ENCODE measurements around the gene CNN1. TPM values are rescaled to one million over a fixed set of nuclear protein-coding genes. Genes with fewer than 3 reads are reported as not detected.

Gene CNN1
- total and polyA plus RNA-seq, 9 of the 15 experiments (the other 6 are each of a cell fraction or from before 2014, with no cell fraction given), result 0.23 to 10.6 (median 5.2) TPM

GRCh38 chr19:11554160-11554559, 15.5 kb downstream of the CNN1 start:
- ChIA-PET POLR2A (no interaction called here), CTCF (ENCODE audit: low intra/inter-chr PET ratio) (no interaction called here)
- in situ Hi-C loops (cut with MboI) (no loop called here), intact Hi-C loops (cut with micrococcal nuclease) (no loop called here)
- 95% methylated on average over 12 of the region's 12 CpGs for WGBS (ENCODE audit: insufficient coverage, low coverage, missing lambda C conversion rate)
- Histone ChIP-seq H3K4me2 (ENCODE audit: insufficient read depth, low read length) (no peak overlapping the region), H2AFZ (ENCODE audit: low read depth, low read length) (no peak overlapping the region), H3K27ac (ENCODE audit: extremely low read depth, low read depth, low read length) (no peak overlapping the region), H3K27me3 (ENCODE audit: control insufficient read depth in 2 of 2, insufficient read depth in 2 of 2, low read length in 2 of 2) (no peaks in the 10 kb centered on the region), H3K4me3 (no peak overlapping the region), H3K9me1 (ENCODE audit: control insufficient read depth, insufficient read depth, low read length) (peaks cover 7% of the 10 kb centered on the region), H4K20me1 (replicated peaks; ENCODE audit: control insufficient read depth, insufficient read depth, low read length) (peaks cover 13% of the 10 kb centered on the region; the same call in 1 of the 2 replicates), H3K9ac (ENCODE audit: insufficient read depth in 1 of 2, low read depth in 2 of 2, low read length in 2 of 2) (no peak overlapping the region), H3K9me3 (replicated peaks; ENCODE audit: control insufficient read depth, insufficient read depth, low read depth, low read length) (no peaks in the 10 kb centered on the region), H3K36me3 (ENCODE audit: control insufficient read depth, insufficient read depth, low read length) (peaks cover 50% of the 10 kb centered on the region; the same call in 2 of the 3 replicates), H3K79me2 (ENCODE audit: control insufficient read depth, insufficient read depth, low read length) (peaks cover 39% of the 10 kb centered on the region), H3K4me1 (replicated peaks in 1 of 2; ENCODE audit: control insufficient read depth in 2 of 2, insufficient read depth in 2 of 2, low read length in 2 of 2) (peaks cover 10 to 42% of the 10 kb centered on the region in 2 experiments; a peak in 4 of 5 replicates)
- TF ChIP-seq KLF13 (tag; IDR thresholded peaks at IDR 0.05; ENCODE audit: borderline replicate concordance, low read depth) (no peak), FOS (IDR thresholded peaks at IDR 0.05; ENCODE audit: extremely low read depth, insufficient read length) (no peak), ZNF316 (IDR thresholded peaks at IDR 0.05) (no peak)
- no peak for DNase-seq (ENCODE audit: extremely low read depth in 1 of 4, low spot score in 3 of 4)
- ATAC-seq, result no peak
- FAIRE-seq, result no peak
- no TSS peak for BruUV-seq (replicated peaks)

GRCh38 chr19:11555246-11555645, 16.6 kb downstream of the CNN1 start:
- no peak for TF ChIP-seq ZNF197 (CRISPR knock-in tag; IDR thresholded peaks at IDR 0.05; ENCODE audit: low read depth)
- no peak for TF ChIP-seq NFYB (IDR thresholded peaks at IDR 0.05; ENCODE audit: extremely low read depth, insufficient read length)
- TF ChIP-seq ZNF764 (CRISPR knock-in tag; IDR thresholded peaks at IDR 0.05; ENCODE audit: low read depth), result no peak
- TF ChIP-seq ZZZ3 (IDR thresholded peaks at IDR 0.05), result no peak
- TF ChIP-seq HNRNPL (IDR thresholded peaks at IDR 0.05; ENCODE audit: low read depth, low read length), result no peak
- TF ChIP-seq MCM5 (IDR thresholded peaks at IDR 0.05; ENCODE audit: low read depth), result no peak
- no peak for TF ChIP-seq ZNF449 (CRISPR knock-in tag; IDR thresholded peaks at IDR 0.05)
- intact Hi-C loops (cut with micrococcal nuclease), result no loop called here
- peaks cover 10 to 41% of the 10 kb centered on the region in 2 experiments; a peak in 4 of 5 replicates for H3K4me1 ChIP-seq (replicated peaks in 1 of 2; ENCODE audit: control insufficient read depth in 2 of 2, insufficient read depth in 2 of 2, low read length in 2 of 2)
- in situ Hi-C loops (cut with MboI), result no loop called here
- H3K79me2 ChIP-seq (ENCODE audit: control insufficient read depth, insufficient read depth, low read length), result peaks cover 50% of the 10 kb centered on the region
- no peaks in the 10 kb centered on the region for H3K27me3 ChIP-seq (ENCODE audit: control insufficient read depth in 2 of 2, insufficient read depth in 2 of 2, low read length in 2 of 2)
- H3K27ac ChIP-seq (ENCODE audit: extremely low read depth, low read depth, low read length), result no peak overlapping the region
- ATAC-seq (no peak), FAIRE-seq (no peak), DNase-seq (ENCODE audit: extremely low read depth in 1 of 4, low spot score in 3 of 4) (no peak)
- no peak overlapping the region for H3K4me2 ChIP-seq (ENCODE audit: insufficient read depth, low read length)
- peaks cover 13% of the 10 kb centered on the region; the same call in 1 of the 2 replicates for H4K20me1 ChIP-seq (replicated peaks; ENCODE audit: control insufficient read depth, insufficient read depth, low read length)
- ChIA-PET CTCF (ENCODE audit: low intra/inter-chr PET ratio) (no interaction called here), POLR2A (no interaction called here)
- WGBS (ENCODE audit: insufficient coverage, low coverage, missing lambda C conversion rate), result 82% methylated on average over 5 of the region's 6 CpGs
- H3K4me3 ChIP-seq, result no peak overlapping the region
- no TSS peak for BruUV-seq (replicated peaks)
- no peak overlapping the region for H2AFZ ChIP-seq (ENCODE audit: low read depth, low read length)
- H3K9ac ChIP-seq (ENCODE audit: insufficient read depth in 1 of 2, low read depth in 2 of 2, low read length in 2 of 2), result peak overlapping the region in 1 of 2 experiments; percentile 55; a peak in 1 of 4 replicates
- H3K9me1 ChIP-seq (ENCODE audit: control insufficient read depth, insufficient read depth, low read length), result peaks cover 7% of the 10 kb centered on the region
- H3K36me3 ChIP-seq (ENCODE audit: control insufficient read depth, insufficient read depth, low read length), result peaks cover 50% of the 10 kb centered on the region; the same call in 2 of the 3 replicates
- no peaks in the 10 kb centered on the region for H3K9me3 ChIP-seq (replicated peaks; ENCODE audit: control insufficient read depth, insufficient read depth, low read depth, low read length)
